GM12878 (cell line): ENCODE results near the gene ICAM2. TPM values are rescaled to one million over a fixed set of nuclear protein-coding genes. Genes with fewer than 3 reads are reported as not detected.

Experiments used
- ATAC-seq: fragments of 200-7000 bp; cut with Tn5 transposase; 3 replicates; pipeline ENCODE4 v1.9.1; 2020; ENCODE audit warnings: mild to moderate bottlenecking, moderate library complexity
- BruUV-seq: library from RNA; stranded (reverse); fragments of 400-500 nt; replicated peaks from 2 replicates; lab custom pipeline; 2021; lab: Mats Ljungman, UMichigan
- CTCF ChIA-PET: fragments of 300-600 bp; sonication (Branson Sonifier 250); formaldehyde crosslinking; extraction: SDS; loops from one replicate; lab custom pipeline; 2021; ENCODE audit warnings: inconsistent platforms; lab: Yijun Ruan, JAX
- POLR2A ChIA-PET: fragments of 350-600 bp; formaldehyde crosslinking; extraction: SDS; loops from one replicate; lab custom pipeline; 2021; ENCODE audit warnings: inconsistent platforms; lab: Charles Lee
- RAD21 ChIA-PET: fragments of 300-600 bp; sonication (Branson Sonifier 250); formaldehyde crosslinking; loops from one replicate; lab custom pipeline; 2023; ENCODE audit warnings: antibody characterized with exemption; ENCODE audit not compliant: unreplicated experiment; lab: Charles Lee
- SMC1A ChIA-PET: fragments of 300-600 bp; sonication (Branson Sonifier 250); formaldehyde crosslinking; loops from one replicate; lab custom pipeline; 2023; ENCODE audit not compliant: unreplicated experiment, uncharacterized antibody; lab: Charles Lee
- DNase-seq: peaks from one replicate; pipeline ENCODE4 v3.0.0-alpha.2; 2011; ENCODE audit warnings: low read depth, low spot score
- FAIRE-seq: peaks from 3 replicates; lab custom pipeline; 2011; peaks lifted over from hg19 to GRCh38; lab: Jason Lieb, UNC
- H2AFZ ChIP-seq: 2 replicates; pipeline ENCODE4 v1.6.0; 2011; ENCODE audit warnings: low read depth, low read length, control low read depth; ENCODE audit not compliant: control insufficient read depth
- H3K27ac ChIP-seq: 2 replicates; pipeline ENCODE4 v1.5.1; 2011; ENCODE audit warnings: control low read depth; ENCODE audit not compliant: control insufficient read depth, insufficient read depth
- H3K27me3 ChIP-seq, 2 experiments: replicated peaks in 1 of 2; 2 replicates each; pipeline versions ENCODE4 v1.6.0 to v1.6.1; 2011; ENCODE audit warnings: low read length in 1 of 2; ENCODE audit not compliant: control insufficient read depth in 2 of 2, insufficient read depth in 2 of 2
- H3K36me3 ChIP-seq, 2 experiments: 2 replicates each; pipeline ENCODE4 v1.5.1; 2011; ENCODE audit warnings: low read length in 1 of 2; ENCODE audit not compliant: control insufficient read depth in 2 of 2, insufficient read depth in 2 of 2
- H3K4me1 ChIP-seq: 2 replicates; pipeline ENCODE4 v1.6.1; 2011; ENCODE audit warnings: mild to moderate bottlenecking, low read length, moderate library complexity, mixed read lengths; ENCODE audit not compliant: control insufficient read depth, insufficient read depth
- H3K4me2 ChIP-seq: 2 replicates; pipeline ENCODE4 v1.6.0; 2011; ENCODE audit warnings: control low read depth; ENCODE audit not compliant: control insufficient read depth, insufficient read depth
- H3K4me3 ChIP-seq: fragments of 200-600 bp; sonication (generic); 2 replicates; pipeline ENCODE4 v1.5.1; 2016
- H3K79me2 ChIP-seq: 2 replicates; pipeline ENCODE4 v1.6.0; 2011; ENCODE audit warnings: low read length; ENCODE audit not compliant: control insufficient read depth, insufficient read depth
- H3K9ac ChIP-seq: 2 replicates; pipeline ENCODE4 v1.8.0; 2011; ENCODE audit warnings: low read length, control low read depth, mixed read lengths; ENCODE audit not compliant: control insufficient read depth, insufficient read depth
- H3K9me3 ChIP-seq: replicated peaks from 3 replicates; pipeline ENCODE4 v1.5.1; 2011; ENCODE audit warnings: mild to moderate bottlenecking, low read length; ENCODE audit not compliant: control insufficient read depth, insufficient read depth
- H4K20me1 ChIP-seq: 2 replicates; pipeline ENCODE4 v1.6.0; 2011; ENCODE audit not compliant: control insufficient read depth, insufficient read depth
- BACH1 ChIP-seq: fragments of 450-650 bp; IDR thresholded peaks from 2 replicates; pipeline ENCODE4 v1.6.1; 2017; ENCODE audit warnings: mild to moderate bottlenecking, borderline replicate concordance
- CHD1 ChIP-seq: IDR thresholded peaks from 2 replicates; pipeline ENCODE4 v1.6.1; 2012; ENCODE audit warnings: low read depth, low read length, improper control_type of control experiment
- CREM ChIP-seq: IDR thresholded peaks from 2 replicates; pipeline ENCODE4 v1.6.1; 2014; ENCODE audit warnings: antibody characterized with exemption, low read depth
- DPF2 ChIP-seq: fragments of 450-650 bp; IDR thresholded peaks from 2 replicates; pipeline ENCODE4 v1.6.1; 2017; ENCODE audit warnings: mild to moderate bottlenecking
- KDM1A ChIP-seq: fragments of 200-600 bp; sonication (generic); IDR thresholded peaks from 2 replicates; pipeline ENCODE4 v1.6.1; 2016; ENCODE audit warnings: borderline replicate concordance
- KLF5 ChIP-seq: fragments of 450-650 bp; IDR thresholded peaks from 2 replicates; pipeline ENCODE4 v1.6.1; 2014; ENCODE audit warnings: mild to moderate bottlenecking; ENCODE audit not compliant: partially characterized antibody
- RB1 ChIP-seq: fragments of 450-650 bp; formaldehyde crosslinking; IDR thresholded peaks from 2 replicates; pipeline ENCODE4 v1.6.1; 2017; ENCODE audit warnings: mild to moderate bottlenecking, borderline replicate concordance
- RCOR1 ChIP-seq: conservative IDR thresholded peaks from 2 replicates; pipeline ENCODE4 v1.6.1; 2012; ENCODE audit warnings: low read depth, low read length, improper control_type of control experiment
- ZBED1 ChIP-seq: IDR thresholded peaks from 2 replicates; pipeline ENCODE4 v1.6.1; 2016; ENCODE audit warnings: borderline replicate concordance
- ZBTB11 ChIP-seq: fragments of 450-650 bp; formaldehyde crosslinking; IDR thresholded peaks from 2 replicates; pipeline ENCODE4 v1.5.0; 2022; ENCODE audit warnings: mild to moderate bottlenecking, missing genetic modification characterization
- WGBS: methylation state at CpG from one replicate; pipeline ENCODE4 v1.1.6; 2016; ENCODE audit warnings: low lambda C conversion rate; ENCODE audit not compliant: insufficient replicate concordance, insufficient coverage; ENCODE audit errors: missing lambda C conversion rate; 5-methylcytosine and 5-hydroxymethylcytosine counted together
- in situ Hi-C: fragments of 300-500 bp; cut with MboI; formaldehyde crosslinking; loops from 9 replicates; pipeline ENCODE4 v1.14.3; 2018; ENCODE audit warnings: mixed read lengths
- intact Hi-C: fragments of 100-400 bp; cut with micrococcal nuclease; formaldehyde crosslinking; loops from one replicate; pipeline ENCODE4 v1.14.2; 2022; ENCODE audit not compliant: unreplicated experiment
- polyA plus RNA-seq, 11 experiments: library from polyadenylated mRNA; depleted of rRNA in 4 of 11; unstranded in 6 of 11; stranded (reverse) in 5 of 11; fragments of >200 nt; fragmentation: Nextera tagmentation in 4 of 11; fragmentation: Illumina TruSeq in 1 of 11; extraction: Ambion mirVana in 4 of 11; extraction: Trizol in 1 of 11; gene quantifications; 1 replicate in 1 of 11; 2 replicates in 10 of 11; pipeline versions ENCODE4 v1.2.1 to v1.2.3, GENCODE V29; 2011 to 2016; ENCODE audit warnings: inconsistent platforms in 2 of 11, missing spikeins in 2 of 11, low read depth in 1 of 11
- total RNA-seq, 4 experiments: library from RNA; depleted of rRNA in 3 of 4; stranded (reverse); fragments of >200 nt in 3 of 4; fragmentation: Illumina TruSeq in 1 of 4; extraction: Trizol in 1 of 4; gene quantifications; 2 replicates each; pipeline versions ENCODE4 v1.2.1 to v1.2.3, GENCODE V29; 2013 to 2021

Gene ICAM2
- total and polyA plus RNA-seq, 10 of the 15 experiments (the other 5 are each of a cell fraction or from before 2014, with no cell fraction given), result 23.6 to 108 (median 58.1) TPM

DNA sequence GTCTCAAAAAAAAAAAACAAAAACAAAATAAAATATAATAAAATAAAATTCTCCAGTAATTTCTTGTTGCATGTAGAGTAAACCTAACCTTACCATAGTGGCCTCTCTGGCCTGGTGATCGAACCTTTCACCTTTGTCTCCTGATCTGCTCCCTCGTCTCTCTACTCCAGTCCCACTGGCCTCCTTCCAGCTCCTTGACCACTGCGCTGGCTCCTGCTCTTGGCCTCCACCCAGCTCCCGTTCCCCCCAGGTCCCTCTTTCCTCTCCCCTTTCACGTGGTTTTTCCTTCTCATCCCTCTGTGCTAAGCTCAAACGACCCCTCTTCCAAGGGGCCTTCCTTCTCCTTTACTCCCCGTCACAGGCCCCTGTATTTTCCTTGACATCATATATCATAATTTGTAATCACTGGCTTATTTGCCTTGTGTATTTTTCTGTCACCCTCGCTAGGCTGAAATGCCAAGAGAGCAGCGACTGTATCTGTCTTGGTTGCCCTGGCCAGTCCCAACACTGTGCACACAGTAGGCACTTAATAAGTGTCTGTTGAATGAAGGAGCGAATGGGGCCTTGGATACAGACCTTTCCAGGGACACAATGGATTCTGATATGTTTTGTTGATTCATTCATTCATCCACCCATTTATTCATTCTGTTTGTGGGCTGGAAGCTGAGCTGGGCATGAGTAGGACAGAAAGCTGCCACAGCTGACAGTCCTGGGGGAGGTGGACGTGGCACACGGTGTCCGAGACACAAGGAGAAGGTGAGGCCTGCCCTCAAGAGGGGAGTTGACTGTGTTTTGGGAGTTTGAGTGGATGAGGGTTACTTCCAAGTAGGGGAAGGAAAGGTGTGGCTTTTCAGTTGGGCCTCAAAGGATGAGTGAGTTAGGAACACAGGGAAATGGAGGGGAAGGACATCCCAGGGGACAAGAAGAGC lies 41.9 kb downstream of the ICAM2 start:
- ATAC-seq (no peak), FAIRE-seq (no peak), DNase-seq (no peak)
- ChIA-PET POLR2A (no interaction called here), CTCF (interaction anchor here (0.6 to 3.6 kb wide), 12 partner anchors 11 to 155 kb away, joined by 3 to 18 read pairs (median 5); partner anchors contain the start of gene GH1), SMC1A (no interaction called here), RAD21 (interaction anchor here (1.1 to 1.4 kb wide), 2 partner anchors 58 to 155 kb away, joined by 3 read pairs; no protein-coding TSS in a partner anchor)
- 36% methylated on average over 13 of the region's 13 CpGs for WGBS
- Histone ChIP-seq H3K36me3 (no peaks in the 10 kb centered on the region), H3K27me3 (peaks cover 0 to 2% of the 10 kb centered on the region in 2 experiments; a peak in 1 of 4 replicates), H3K4me3 (no peak overlapping the region), H3K4me1 (no peaks in the 10 kb centered on the region), H3K79me2 (no peaks in the 10 kb centered on the region), H2AFZ (no peak overlapping the region), H3K4me2 (no peak overlapping the region), H3K9me3 (peaks cover 5% of the 10 kb centered on the region; the same call in 2 of the 3 replicates), H4K20me1 (no peaks in the 10 kb centered on the region), H3K9ac (no peak overlapping the region), H3K27ac (no peak overlapping the region)
- no peak for TF ChIP-seq KDM1A
- intact Hi-C loops (no loop called here), in situ Hi-C loops (no loop called here)
- BruUV-seq, result no TSS peak

- no peak overlapping the region for H3K4me2 ChIP-seq
- H3K9me3 ChIP-seq, result no peaks in the 10 kb centered on the region; the same call in 2 of the 3 replicates
- DNase-seq, result no peak
- intact Hi-C loops, result no loop called here
- CTCF ChIA-PET, result interaction anchor here (0.7 to 3.6 kb wide), 8 partner anchors 9 to 157 kb away, joined by 3 to 18 read pairs (median 4); partner anchors contain the start of gene GH1
- H3K36me3 ChIP-seq, result no peaks in the 10 kb centered on the region
- H4K20me1 ChIP-seq, result no peaks in the 10 kb centered on the region
- in situ Hi-C loops, result no loop called here
- H3K4me3 ChIP-seq, result no peak overlapping the region
- SMC1A ChIA-PET, result interaction anchor here (1.0 to 1.6 kb wide), 3 partner anchors 40 to 56 kb away, joined by 3 to 4 read pairs (median 4); partner anchors contain the start of gene CD79B
- no peak for FAIRE-seq
- peaks cover 0 to 2% of the 10 kb centered on the region in 2 experiments; a peak in 1 of 4 replicates for H3K27me3 ChIP-seq
- RAD21 ChIA-PET, result interaction anchor here (0.9 to 1.3 kb wide), 2 partner anchors 31 to 57 kb away, joined by 5 read pairs; no protein-coding TSS in a partner anchor
- no peaks in the 10 kb centered on the region for H3K79me2 ChIP-seq
- no TSS peak for BruUV-seq
- 46% methylated on average over 3 of the region's 3 CpGs for WGBS
- ATAC-seq, result no peak
- no peak overlapping the region for H3K9ac ChIP-seq
- POLR2A ChIA-PET, result no interaction called here
- no peaks in the 10 kb centered on the region for H3K4me1 ChIP-seq
- H3K27ac ChIP-seq, result no peak overlapping the region
- no peak overlapping the region for H2AFZ ChIP-seq
- TF ChIP-seq ZBTB11 (CRISPR knock-in tag), result no peak
- no peak for TF ChIP-seq KLF5
- TF ChIP-seq DPF2, result no peak
- TF ChIP-seq ZBED1, result no peak
- TF ChIP-seq RCOR1, result no peak
- no peak for TF ChIP-seq BACH1
- no peak for TF ChIP-seq CHD1
- no peak for TF ChIP-seq RB1
- TF ChIP-seq CREM, result no peak
Measured at GRCh38 chr17:63976702-63977101, 43.7 kb downstream of the ICAM2 start.
